ENCODE results near the gene AVEN.
"Not testable (repeated sequence)": the region's sequence is repeated elsewhere in the genome, so short reads cannot be mapped to it uniquely, and the experiment has no call there.

Gene AVEN

GRCh38 chr15:34019369-34019990, 19.5 kb downstream of the AVEN start:
- no peak overlapping the region for H3K4me3 ChIP-seq (ENCODE audit: low read length)
- TF ChIP-seq ZNF274 (IDR thresholded peaks at IDR 0.05; ENCODE audit: low read depth, low read length) = no peak

DNA sequence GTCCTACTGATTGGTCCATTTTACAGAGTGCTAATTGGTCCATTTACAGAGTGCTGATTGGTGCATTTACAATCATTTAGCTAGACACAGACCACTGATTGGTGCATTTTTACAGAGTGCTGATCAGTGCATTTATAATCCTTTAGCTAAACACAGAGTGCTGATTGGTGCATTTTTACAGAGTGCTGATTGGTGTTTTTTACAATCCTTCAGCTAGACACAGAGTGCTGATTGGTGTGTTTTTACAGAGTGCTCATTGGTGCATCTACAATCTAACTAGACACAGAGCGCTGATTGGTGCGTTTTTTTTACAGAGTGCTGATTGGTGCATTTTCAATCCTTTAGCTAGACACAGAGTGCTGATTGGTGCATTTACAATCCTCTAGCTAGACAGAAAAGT, 20.3 kb downstream of the AVEN start:
- H3K4me3 ChIP-seq (ENCODE audit: low read length) = not testable (repeated sequence)

GRCh38 chr15:34018021-34018645, 20.9 kb downstream of the AVEN start:
- TF ChIP-seq ZNF274 (IDR thresholded peaks at IDR 0.05; ENCODE audit: low read depth, low read length) = no peak
- no peak overlapping the region for H3K4me3 ChIP-seq (ENCODE audit: low read length)

- no peak for TF ChIP-seq ZNF274 (IDR thresholded peaks at IDR 0.05; ENCODE audit: low read depth, low read length)
- H3K4me3 ChIP-seq (ENCODE audit: low read length) = no peak overlapping the region
These were observed 24.4 kb downstream of the AVEN start for GRCh38 chr15:34014556-34014955.

GRCh38 chr15:34013746-34014145, 25.3 kb downstream of the AVEN start:
- TF ChIP-seq ZNF274 (IDR thresholded peaks at IDR 0.05; ENCODE audit: low read depth, low read length) = no peak
- no peak overlapping the region for H3K4me3 ChIP-seq (ENCODE audit: low read length)

GRCh38 chr15:34012461-34013028, 26.5 kb downstream of the AVEN start:
- H3K4me3 ChIP-seq (ENCODE audit: low read length) = no peak overlapping the region
- no peak for TF ChIP-seq ZNF274 (IDR thresholded peaks at IDR 0.05; ENCODE audit: low read depth, low read length)

- no peak overlapping the region for H3K4me3 ChIP-seq (ENCODE audit: low read length)
- TF ChIP-seq ZNF274 (IDR thresholded peaks at IDR 0.05; ENCODE audit: low read depth, low read length) = no peak
These were observed 27.5 kb downstream of the AVEN start for GRCh38 chr15:34011481-34011880.

DNA sequence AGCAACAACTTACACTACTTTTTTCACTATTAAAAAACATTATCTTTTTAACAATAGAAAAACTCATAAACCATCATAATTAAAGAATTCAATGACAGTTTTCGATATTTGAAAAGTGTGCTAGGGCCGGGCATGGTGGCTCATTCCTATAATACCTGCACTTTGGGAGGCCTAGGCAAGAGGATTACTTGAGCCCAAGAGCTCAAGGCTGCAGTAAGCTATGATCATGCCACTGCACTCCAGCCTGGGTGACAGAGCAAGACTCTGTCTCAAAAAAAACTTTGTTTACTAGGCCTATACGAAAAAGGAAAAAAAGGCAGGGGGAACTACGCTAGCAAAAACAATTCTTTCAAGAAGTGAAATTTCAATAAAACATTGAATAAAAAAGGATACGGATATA, 28.1 kb downstream of the AVEN start:
- TF ChIP-seq ZNF274 (IDR thresholded peaks at IDR 0.05; ENCODE audit: low read depth, low read length) = no peak
- H3K4me3 ChIP-seq (ENCODE audit: low read length) = no peak overlapping the region

DNA sequence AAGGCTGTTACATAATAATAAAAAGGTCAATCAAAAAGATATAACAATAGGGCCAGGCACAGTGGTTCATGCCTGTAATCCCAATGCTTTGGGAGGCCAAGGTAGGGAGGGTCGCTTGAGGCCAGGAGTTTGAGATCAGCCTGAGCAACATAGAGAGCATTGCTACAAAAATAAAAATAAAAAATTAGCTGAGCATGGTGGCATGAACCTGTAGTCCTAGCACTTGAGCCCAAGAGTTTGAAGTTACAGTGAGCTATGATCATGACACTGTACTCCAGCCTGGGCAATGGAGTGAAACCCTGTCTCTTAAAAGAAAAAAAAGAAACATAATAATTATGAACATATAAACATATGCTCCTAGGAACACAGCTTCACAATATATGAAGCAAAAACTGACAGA, 29.3 kb downstream of the AVEN start:
- H3K4me3 ChIP-seq (ENCODE audit: low read length) = no peak overlapping the region
- no peak for TF ChIP-seq ZNF274 (IDR thresholded peaks at IDR 0.05; ENCODE audit: low read depth, low read length)

DNA sequence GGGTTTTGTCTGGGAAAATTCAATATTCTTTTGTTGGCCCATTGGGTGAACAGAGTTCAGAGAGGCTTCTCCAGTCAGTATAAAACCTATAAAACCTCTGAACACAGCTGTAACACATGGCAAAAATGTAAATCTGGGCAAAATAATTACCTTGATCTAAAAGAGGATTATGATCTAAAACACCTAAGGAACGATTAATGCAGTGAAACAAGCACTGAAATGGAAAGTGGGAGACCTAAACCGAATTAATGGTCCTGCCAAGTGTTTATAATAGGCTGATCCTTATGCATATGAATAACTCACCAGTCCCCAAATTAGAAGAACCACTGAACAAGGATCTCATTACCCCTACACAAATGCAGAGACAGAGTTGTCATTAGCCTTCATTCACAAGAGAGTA, 32.6 kb downstream of the AVEN start:
- no peak for TF ChIP-seq ZNF274 (IDR thresholded peaks at IDR 0.05; ENCODE audit: low read depth, low read length)
- H3K4me3 ChIP-seq (ENCODE audit: low read length) = no peak overlapping the region

DNA sequence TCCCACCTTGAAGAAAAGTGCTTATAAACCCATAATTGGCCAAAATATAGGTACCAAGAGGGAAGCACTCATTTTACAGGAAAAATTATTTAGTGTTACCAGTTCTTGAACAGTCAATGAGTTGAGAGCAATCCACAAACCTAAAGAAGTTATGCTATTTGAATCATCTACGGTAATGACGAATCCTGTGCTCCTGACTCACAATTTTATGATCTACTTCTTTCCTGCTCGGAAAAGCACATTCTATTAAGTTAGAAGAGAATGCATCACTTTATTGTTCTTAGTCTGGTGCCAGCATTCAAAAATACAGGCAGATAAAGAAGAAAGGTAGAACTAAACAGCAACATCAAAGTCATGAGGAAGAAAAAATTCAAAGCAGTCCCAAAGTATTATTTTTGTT, 37.5 kb downstream of the AVEN start:
- no peak overlapping the region for H3K4me3 ChIP-seq (ENCODE audit: low read length)
- no peak for TF ChIP-seq ZNF274 (IDR thresholded peaks at IDR 0.05; ENCODE audit: low read depth, low read length)

- not testable (repeated sequence) for H3K4me3 ChIP-seq (ENCODE audit: low read length)
These were observed 43.3 kb downstream of the AVEN start for GRCh38 chr15:33995666-33996065.

DNA sequence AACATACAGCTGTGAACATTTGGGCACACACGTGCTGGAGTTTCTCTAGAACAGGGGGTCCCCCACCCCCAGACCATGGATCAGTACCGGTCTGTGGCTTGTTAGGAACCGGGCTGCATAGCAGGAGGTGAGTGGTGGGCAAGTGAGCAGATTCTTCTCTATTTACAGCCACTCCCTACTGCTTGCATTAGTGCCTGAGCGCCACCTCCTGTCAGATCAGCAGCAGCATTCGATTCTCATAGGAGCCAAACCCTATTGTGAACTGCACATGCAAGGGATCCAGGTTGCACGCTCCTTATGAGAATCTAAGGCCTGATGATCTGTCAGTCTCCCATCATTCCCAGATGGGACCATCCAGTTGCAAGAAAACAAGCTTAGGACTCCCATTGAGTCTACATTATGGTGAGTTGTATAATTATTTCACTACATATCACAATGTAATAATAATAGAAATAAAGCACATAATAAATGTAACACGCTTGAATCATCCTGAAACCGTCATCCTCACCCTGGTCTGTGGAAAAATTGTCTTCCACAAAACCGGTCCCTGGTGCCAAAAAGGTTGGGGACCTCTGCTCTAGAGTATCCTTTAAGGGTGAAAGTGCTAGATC, 44.9 kb downstream of the AVEN start:
- no peak overlapping the region for H3K4me3 ChIP-seq (ENCODE audit: low read length)
- TF ChIP-seq ZNF274 (IDR thresholded peaks at IDR 0.05; ENCODE audit: low read depth, low read length) = no peak

DNA sequence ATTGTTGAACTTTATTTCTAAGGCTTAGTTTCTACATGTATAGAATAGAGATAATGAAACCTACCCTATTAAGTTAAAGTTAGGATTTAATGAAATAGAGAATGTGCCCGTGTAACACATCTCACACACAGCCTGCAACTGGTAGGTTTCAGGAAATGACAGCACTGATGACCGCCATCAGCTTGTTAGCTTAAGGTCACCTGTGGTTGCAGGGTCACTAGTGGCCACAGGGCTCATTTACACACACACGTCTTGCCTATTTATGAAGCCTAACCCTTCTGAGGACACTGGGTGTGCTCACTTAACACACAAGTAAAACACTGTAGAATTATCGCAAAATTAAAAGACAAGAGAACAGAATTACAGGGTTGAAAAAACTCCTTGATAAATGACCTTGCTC, 50.6 kb downstream of the AVEN start:
- no peak for TF ChIP-seq ZNF274 (IDR thresholded peaks at IDR 0.05; ENCODE audit: low read depth, low read length)
- H3K4me3 ChIP-seq (ENCODE audit: low read length) = no peak overlapping the region

GRCh38 chr15:33987444-33987843, 51.6 kb downstream of the AVEN start:
- no peak for TF ChIP-seq ZNF274 (IDR thresholded peaks at IDR 0.05; ENCODE audit: low read depth, low read length)

More at GRCh38 chr15:33987444-33987843, 51.6 kb downstream of the AVEN start:
- no peak overlapping the region for H3K4me3 ChIP-seq (ENCODE audit: low read length)
